ENCODE data around the gene OLIG2. TPM values are rescaled to one million over a fixed set of nuclear protein-coding genes. Genes with fewer than 3 reads are reported as not detected.

The OLIG2 gene
- total and polyA plus RNA-seq, 2 donors (not counting 3 experiments of a cell fraction or from before 2014, with no cell fraction given): not detected

- H3K4me1 ChIP-seq (ENCODE audit: control insufficient read depth, extremely low read depth, insufficient read depth, low read length): no peaks in the 10 kb centered on the region
- H3K27ac ChIP-seq (ENCODE audit: insufficient read depth, low read depth, low read length): no peak overlapping the region
- dilution Hi-C loops (cut with MboI; ENCODE audit: extremely low pct_ligation_motif_present, low sequenced_read_pairs): no loop called here
- no peaks in the 10 kb centered on the region for H3K79me2 ChIP-seq (ENCODE audit: control insufficient read depth, insufficient read depth, low read length)
- FAIRE-seq (no peak), DNase-seq (ENCODE audit: low read depth, low spot score) (no peak)
- POLR2A ChIA-PET: no interaction called here
- H2AFZ ChIP-seq (ENCODE audit: low read depth, low read length): no peak overlapping the region
- H3K27me3 ChIP-seq (ENCODE audit: control insufficient read depth in 2 of 2, insufficient read depth in 2 of 2, low read length in 2 of 2): peaks cover 11 to 22% of the 10 kb centered on the region in 2 experiments
- intact Hi-C loops (cut with micrococcal nuclease): no loop called here
- H3K9me1 ChIP-seq (replicated peaks; ENCODE audit: control insufficient read depth, extremely low read depth, insufficient read depth, low read length): no peaks in the 10 kb centered on the region
- no peaks in the 10 kb centered on the region for H3K36me3 ChIP-seq (ENCODE audit: control insufficient read depth in 2 of 2, extremely low read depth in 1 of 2, insufficient read depth in 2 of 2, low read length in 2 of 2)
- TF ChIP-seq FOS (IDR thresholded peaks at IDR 0.05; ENCODE audit: borderline replicate concordance, insufficient read depth, low read length) (no peak), POLR2A (IDR thresholded peaks at IDR 0.05; ENCODE audit: low read depth, low read length) (no peak), MYC (IDR thresholded peaks at IDR 0.05; ENCODE audit: low read depth, low read length) (no peak), CTCF (IDR thresholded peaks at IDR 0.05; ENCODE audit: extremely low read depth in 1 of 2, insufficient read depth in 1 of 2, low read depth in 1 of 2, low read length in 2 of 2) (no peak), MAX (IDR thresholded peaks at IDR 0.05; ENCODE audit: insufficient read depth, insufficient read length) (no peak), POLR2AphosphoS5 (IDR thresholded peaks at IDR 0.05; ENCODE audit: insufficient read depth, low read depth, low read length) (no peak), EZH2 (IDR thresholded peaks at IDR 0.05; ENCODE audit: borderline replicate concordance, low read depth, low read length, severe bottlenecking) (no peak), JUN (IDR thresholded peaks at IDR 0.05; ENCODE audit: borderline replicate concordance, insufficient read depth, insufficient read length, low read depth) (no peak), GATA2 (IDR thresholded peaks at IDR 0.05; ENCODE audit: insufficient read depth, insufficient read length, low read depth, low read length) (no peak)
- no peak overlapping the region for H3K4me2 ChIP-seq (ENCODE audit: insufficient read depth, low read length)
- no peaks in the 10 kb centered on the region for H3K9me3 ChIP-seq (replicated peaks; ENCODE audit: control insufficient read depth, insufficient read depth, low read length)
- H3K4me3 ChIP-seq (replicated peaks in 1 of 3; ENCODE audit: insufficient read depth in 1 of 3, low read depth in 1 of 3, low read length in 3 of 3): no peak overlapping the region
- no peaks in the 10 kb centered on the region for H4K20me1 ChIP-seq (replicated peaks; ENCODE audit: control insufficient read depth, extremely low read depth, insufficient read depth, low read length)
- CTCF ChIA-PET: interaction anchor here (1.1 to 1.2 kb wide), 2 partner anchors 12 to 18 kb away, joined by 3 to 4 read pairs; no protein-coding TSS in a partner anchor
- no peak overlapping the region for H3K9ac ChIP-seq (replicated peaks; ENCODE audit: extremely low read depth, insufficient read depth, low read length)
- no TSS peak for BruUV-seq (replicated peaks)
Measured at GRCh38 chr21:33053951-33054350, 28.2 kb downstream of the OLIG2 start.

Measured in endothelial cell of umbilical vein (primary cell).